B cell (primary cell): ENCODE data around the gene TENT4B.

Experiments used
- EZH2 ChIP-seq: IDR thresholded peaks from 2 replicates; pipeline ENCODE4 v1.6.1; 2012; ENCODE audit warnings: borderline replicate concordance, low read depth, mild to moderate bottlenecking, moderate library complexity, low read length; ENCODE audit not compliant: insufficient read depth, poor library complexity, severe bottlenecking
- TF ChIP-seq, protein P1 (sequence below): fragments of 200-600 bp; IDR thresholded peaks from one replicate; pipeline ENCODE4 v1.8.0; 2022; ENCODE audit warnings: antibody characterized with exemption, mild to moderate bottlenecking

DNA sequence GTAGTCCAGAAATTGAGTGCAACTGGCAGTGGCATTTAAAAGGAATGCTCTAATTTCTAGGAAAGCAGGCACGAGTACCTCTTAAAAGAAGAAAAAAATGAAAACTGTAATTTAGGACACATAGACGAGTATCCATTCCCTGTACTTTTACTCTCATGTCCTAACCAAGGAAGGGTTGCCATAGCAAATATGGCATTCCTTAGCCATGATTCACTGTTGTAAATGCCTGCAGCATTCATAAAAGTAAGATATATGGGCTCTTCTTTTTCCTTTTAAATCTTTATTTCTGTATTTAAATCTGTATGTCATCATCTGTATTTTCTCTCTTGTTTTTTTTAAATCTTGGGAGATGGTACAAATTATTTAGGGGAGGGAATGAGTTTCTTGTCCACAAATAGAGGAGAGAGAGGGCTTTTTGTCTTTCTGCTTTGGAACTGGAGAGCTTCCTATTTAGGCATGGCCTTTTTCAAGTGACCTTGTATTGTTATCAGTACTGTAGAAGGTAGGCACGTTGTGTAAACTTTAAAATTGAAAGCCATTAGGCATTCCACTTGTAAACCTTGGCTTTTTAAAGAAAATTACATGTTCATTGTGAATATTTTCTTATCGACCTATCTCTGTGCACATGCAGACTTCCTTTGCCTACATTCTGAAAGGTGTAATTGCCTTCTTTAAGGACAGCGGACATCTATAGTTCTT, 50.0 kb downstream of the TENT4B start:
- TF ChIP-seq, protein P1, sequence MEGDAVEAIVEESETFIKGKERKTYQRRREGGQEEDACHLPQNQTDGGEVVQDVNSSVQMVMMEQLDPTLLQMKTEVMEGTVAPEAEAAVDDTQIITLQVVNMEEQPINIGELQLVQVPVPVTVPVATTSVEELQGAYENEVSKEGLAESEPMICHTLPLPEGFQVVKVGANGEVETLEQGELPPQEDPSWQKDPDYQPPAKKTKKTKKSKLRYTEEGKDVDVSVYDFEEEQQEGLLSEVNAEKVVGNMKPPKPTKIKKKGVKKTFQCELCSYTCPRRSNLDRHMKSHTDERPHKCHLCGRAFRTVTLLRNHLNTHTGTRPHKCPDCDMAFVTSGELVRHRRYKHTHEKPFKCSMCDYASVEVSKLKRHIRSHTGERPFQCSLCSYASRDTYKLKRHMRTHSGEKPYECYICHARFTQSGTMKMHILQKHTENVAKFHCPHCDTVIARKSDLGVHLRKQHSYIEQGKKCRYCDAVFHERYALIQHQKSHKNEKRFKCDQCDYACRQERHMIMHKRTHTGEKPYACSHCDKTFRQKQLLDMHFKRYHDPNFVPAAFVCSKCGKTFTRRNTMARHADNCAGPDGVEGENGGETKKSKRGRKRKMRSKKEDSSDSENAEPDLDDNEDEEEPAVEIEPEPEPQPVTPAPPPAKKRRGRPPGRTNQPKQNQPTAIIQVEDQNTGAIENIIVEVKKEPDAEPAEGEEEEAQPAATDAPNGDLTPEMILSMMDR = no peak
- no peak for TF ChIP-seq EZH2
